ENCODE results near the gene PTGIR.
A peak's percentile ranks its signal among the peaks of the same experiment; 100 is the strongest.
"Not testable (repeated sequence)": the region's sequence is repeated elsewhere in the genome, so short reads cannot be mapped to it uniquely, and the experiment has no call there.

PTGIR gene

GRCh38 chr19:46630586-46631205 is 5.8 kb upstream of the PTGIR start:
- H3K4me3 ChIP-seq (ENCODE audit: low read depth, low read length) = no peak overlapping the region
- no peak for DNase-seq (ENCODE audit: low read depth)
- TF ChIP-seq CTCF (IDR thresholded peaks at IDR 0.05; ENCODE audit: insufficient read depth, low read depth, low read length, missing control alignments) = no peak

- no peak for DNase-seq (ENCODE audit: low read depth)
Measured at GRCh38 chr19:46629546-46630025, 4.7 kb upstream of the PTGIR start.

GRCh38 chr19:46628970-46629369 is 4.1 kb upstream of the PTGIR start:
- H3K4me3 ChIP-seq (ENCODE audit: low read depth, low read length); DNase-seq (ENCODE audit: low read depth): not testable (repeated sequence)

More at GRCh38 chr19:46629546-46630025, 4.7 kb upstream of the PTGIR start:
- no peak for TF ChIP-seq CTCF (IDR thresholded peaks at IDR 0.05; ENCODE audit: insufficient read depth, low read depth, low read length, missing control alignments)
- H3K4me3 ChIP-seq (ENCODE audit: low read depth, low read length) = no peak overlapping the region

GRCh38 chr19:46626446-46626845 is 1.6 kb upstream of the PTGIR start:
- no peak for TF ChIP-seq CTCF (IDR thresholded peaks at IDR 0.05; ENCODE audit: insufficient read depth, low read depth, low read length, missing control alignments)
- no peak for DNase-seq (ENCODE audit: low read depth)

GRCh38 chr19:46625731-46626130 is 842 bp upstream of the PTGIR start:
- no peak for DNase-seq (ENCODE audit: low read depth)
- no peak for TF ChIP-seq CTCF (IDR thresholded peaks at IDR 0.05; ENCODE audit: insufficient read depth, low read depth, low read length, missing control alignments)
- H3K4me3 ChIP-seq (ENCODE audit: low read depth, low read length) = no peak overlapping the region

More at GRCh38 chr19:46626446-46626845, 1.6 kb upstream of the PTGIR start:
- H3K4me3 ChIP-seq (ENCODE audit: low read depth, low read length) = no peak overlapping the region

- peak overlapping the region; percentile 49 for H3K4me3 ChIP-seq (ENCODE audit: low read depth, low read length)
- no peak for TF ChIP-seq CTCF (IDR thresholded peaks at IDR 0.05; ENCODE audit: insufficient read depth, low read depth, low read length, missing control alignments)
- no peak for DNase-seq (ENCODE audit: low read depth)
Measured at GRCh38 chr19:46623915-46624502, 880 bp downstream of the PTGIR start.

- H3K4me3 ChIP-seq (ENCODE audit: low read depth, low read length) = no peak overlapping the region; the same call in 1 of the 2 replicates
- TF ChIP-seq CTCF (IDR thresholded peaks at IDR 0.05; ENCODE audit: insufficient read depth, low read depth, low read length, missing control alignments) = no peak
- DNase-seq (ENCODE audit: low read depth) = no peak
Measured at GRCh38 chr19:46622118-46622446, 2.8 kb downstream of the PTGIR start.

All from GM12865 (cell line).